SK-N-SH treated with all-trans-retinoic acid at 6 μM for 48 hours (cell line): ENCODE results near the gene HDGFL3.

ENCODE experiments used
- BACH2 ChIP-seq: fragments of 250-450 bp; sonication (Bioruptor Pico); IDR thresholded peaks from 2 replicates; pipeline ENCODE4 v1.9.0; 2021; ENCODE audit warnings: mild to moderate bottlenecking, borderline replicate concordance
- ESRRG ChIP-seq: fragments of 250-450 bp; sonication (Bioruptor Pico); IDR thresholded peaks from 2 replicates; pipeline ENCODE4 v1.6.1; 2021; ENCODE audit warnings: mild to moderate bottlenecking
- GLIS3 ChIP-seq: fragments of 250-450 bp; sonication (Bioruptor Pico); IDR thresholded peaks from 2 replicates; pipeline ENCODE4 v1.5.0; 2020; ENCODE audit warnings: mild to moderate bottlenecking, moderate library complexity
- PPARA ChIP-seq: fragments of 250-450 bp; sonication (Bioruptor Pico); IDR thresholded peaks from 2 replicates; pipeline ENCODE4 v1.5.0; 2020; ENCODE audit warnings: mild to moderate bottlenecking, borderline replicate concordance
- RARB ChIP-seq: fragments of 250-450 bp; sonication (Bioruptor Pico); IDR thresholded peaks from 2 replicates; pipeline ENCODE4 v1.8.0; 2021; ENCODE audit warnings: mild to moderate bottlenecking, moderate library complexity
- TOX ChIP-seq: fragments of 250-450 bp; sonication (Bioruptor Pico); IDR thresholded peaks from 2 replicates; pipeline ENCODE4 v1.8.0; 2021; ENCODE audit warnings: mild to moderate bottlenecking, moderate library complexity, borderline replicate concordance
- ZC3H10 ChIP-seq: fragments of 250-450 bp; sonication (Bioruptor Pico); IDR thresholded peaks from 2 replicates; pipeline ENCODE4 v1.5.1; 2021; ENCODE audit warnings: mild to moderate bottlenecking, moderate library complexity
- ZFP3 ChIP-seq: fragments of 250-450 bp; sonication (Bioruptor Pico); IDR thresholded peaks from 2 replicates; pipeline ENCODE4 v1.5.0; 2020; ENCODE audit warnings: mild to moderate bottlenecking, moderate library complexity
- ZFP30 ChIP-seq: fragments of 450-650 bp; formaldehyde crosslinking; IDR thresholded peaks from 2 replicates; pipeline ENCODE4 v1.5.0; 2022; ENCODE audit warnings: mild to moderate bottlenecking, moderate library complexity
- ZNF565 ChIP-seq: fragments of 450-650 bp; formaldehyde crosslinking; conservative IDR thresholded peaks from 2 replicates; pipeline ENCODE4 v1.5.0; 2020; ENCODE audit warnings: low read depth, mild to moderate bottlenecking, moderate library complexity
- TF ChIP-seq, protein P1 (sequence below): fragments of 250-450 bp; sonication (Bioruptor Pico); IDR thresholded peaks from 2 replicates; pipeline ENCODE4 v1.5.1; 2021; ENCODE audit warnings: mild to moderate bottlenecking, moderate library complexity
- TF ChIP-seq, protein P2 (sequence below): fragments of 250-450 bp; sonication (Bioruptor Pico); IDR thresholded peaks from 2 replicates; pipeline ENCODE4 v1.8.0; 2020; ENCODE audit warnings: mild to moderate bottlenecking, moderate library complexity, borderline replicate concordance

GRCh38 chr15:83112233-83112955 lies 95.2 kb downstream of the HDGFL3 start:
- TF ChIP-seq, protein P1, sequence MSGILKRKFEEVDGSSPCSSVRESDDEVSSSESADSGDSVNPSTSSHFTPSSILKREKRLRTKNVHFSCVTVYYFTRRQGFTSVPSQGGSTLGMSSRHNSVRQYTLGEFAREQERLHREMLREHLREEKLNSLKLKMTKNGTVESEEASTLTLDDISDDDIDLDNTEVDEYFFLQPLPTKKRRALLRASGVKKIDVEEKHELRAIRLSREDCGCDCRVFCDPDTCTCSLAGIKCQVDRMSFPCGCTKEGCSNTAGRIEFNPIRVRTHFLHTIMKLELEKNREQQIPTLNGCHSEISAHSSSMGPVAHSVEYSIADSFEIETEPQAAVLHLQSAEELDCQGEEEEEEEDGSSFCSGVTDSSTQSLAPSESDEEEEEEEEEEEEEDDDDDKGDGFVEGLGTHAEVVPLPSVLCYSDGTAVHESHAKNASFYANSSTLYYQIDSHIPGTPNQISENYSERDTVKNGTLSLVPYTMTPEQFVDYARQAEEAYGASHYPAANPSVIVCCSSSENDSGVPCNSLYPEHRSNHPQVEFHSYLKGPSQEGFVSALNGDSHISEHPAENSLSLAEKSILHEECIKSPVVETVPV (CRISPR knock-in tag), result no peak
- TF ChIP-seq RARB (CRISPR knock-in tag) (no peak), ZC3H10 (no peak), ZFP3 (CRISPR knock-in tag) (no peak), ZNF565 (CRISPR knock-in tag) (no peak), PPARA (CRISPR knock-in tag) (no peak), BACH2 (no peak), ZFP30 (CRISPR knock-in tag) (no peak), GLIS3 (no peak), ESRRG (CRISPR knock-in tag) (no peak), TOX (no peak)
- TF ChIP-seq, protein P2, sequence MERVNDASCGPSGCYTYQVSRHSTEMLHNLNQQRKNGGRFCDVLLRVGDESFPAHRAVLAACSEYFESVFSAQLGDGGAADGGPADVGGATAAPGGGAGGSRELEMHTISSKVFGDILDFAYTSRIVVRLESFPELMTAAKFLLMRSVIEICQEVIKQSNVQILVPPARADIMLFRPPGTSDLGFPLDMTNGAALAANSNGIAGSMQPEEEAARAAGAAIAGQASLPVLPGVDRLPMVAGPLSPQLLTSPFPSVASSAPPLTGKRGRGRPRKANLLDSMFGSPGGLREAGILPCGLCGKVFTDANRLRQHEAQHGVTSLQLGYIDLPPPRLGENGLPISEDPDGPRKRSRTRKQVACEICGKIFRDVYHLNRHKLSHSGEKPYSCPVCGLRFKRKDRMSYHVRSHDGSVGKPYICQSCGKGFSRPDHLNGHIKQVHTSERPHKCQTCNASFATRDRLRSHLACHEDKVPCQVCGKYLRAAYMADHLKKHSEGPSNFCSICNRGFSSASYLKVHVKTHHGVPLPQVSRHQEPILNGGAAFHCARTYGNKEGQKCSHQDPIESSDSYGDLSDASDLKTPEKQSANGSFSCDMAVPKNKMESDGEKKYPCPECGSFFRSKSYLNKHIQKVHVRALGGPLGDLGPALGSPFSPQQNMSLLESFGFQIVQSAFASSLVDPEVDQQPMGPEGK (CRISPR knock-in tag), result no peak
